ENCODE measurements around the gene PCDHB3.
A peak's percentile ranks its signal among the peaks of the same experiment; 100 is the strongest.
"Not testable (repeated sequence)": the region's sequence is repeated elsewhere in the genome, so short reads cannot be mapped to it uniquely, and the experiment has no call there.

Gene PCDHB3

DNA sequence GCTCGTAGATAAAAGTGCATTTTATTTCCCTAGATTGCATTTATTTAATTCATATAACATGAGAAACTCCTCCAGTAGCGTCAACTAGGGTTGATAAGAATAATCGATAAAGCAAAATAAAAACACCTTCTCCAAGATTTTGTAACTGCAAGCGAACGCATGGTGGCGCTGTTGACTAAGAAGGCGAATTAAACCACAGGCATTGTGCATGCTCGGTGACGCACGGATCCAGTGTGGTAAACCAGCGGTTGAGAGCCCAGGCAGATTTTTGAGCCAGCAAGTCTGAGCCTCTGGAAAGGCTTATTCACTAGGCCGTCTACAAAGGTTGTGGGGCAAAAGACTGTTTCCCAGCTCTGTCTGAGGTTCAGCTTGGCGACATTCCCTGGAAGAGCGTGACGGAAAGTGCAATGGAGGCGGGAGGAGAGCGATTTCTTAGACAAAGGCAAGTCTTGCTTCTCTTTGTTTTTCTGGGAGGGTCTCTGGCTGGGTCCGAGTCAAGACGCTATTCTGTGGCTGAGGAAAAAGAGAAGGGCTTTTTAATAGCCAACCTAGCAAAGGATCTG is at the start of gene PCDHB3:
TSS of gene PCDHB3 (plus strand) at position 231 of the 563 bp plus-strand sequence. CDS start at position 408, 177 bp downstream.
- no peak for DNase-seq

GRCh38 chr5:141050622-141051520 is 49.4 kb upstream of the PCDHB3 start, which contains the start of gene PCDHB1:
PCDHB1 (plus strand) TSS chr5:141051374; CDS start chr5:141051471, 97 bp downstream.
- peak; percentile 40 for DNase-seq

GRCh38 chr5:141051521-141051866 is 48.8 kb upstream of the PCDHB3 start:
- no peak for DNase-seq

DNA sequence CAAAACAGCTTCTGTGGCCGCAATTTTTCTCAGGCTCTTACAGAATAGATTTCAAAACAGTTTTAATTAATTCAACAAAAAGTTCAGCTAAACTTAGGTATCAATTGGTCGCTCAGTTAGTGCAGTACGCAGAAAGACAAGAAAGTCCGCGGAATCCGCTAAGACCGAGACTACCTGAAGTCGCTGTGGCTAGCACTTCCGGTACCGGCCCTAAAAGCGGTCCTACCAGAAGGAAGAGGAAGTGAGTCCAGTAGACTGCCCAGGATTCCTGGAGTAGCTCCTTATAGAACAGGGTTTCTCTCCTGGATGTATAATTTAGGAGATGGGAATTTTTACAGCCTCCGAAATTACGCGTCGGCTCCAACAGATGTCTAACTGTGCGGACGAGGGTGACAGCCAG is 22.4 kb upstream of the PCDHB3 start:
- no peak for DNase-seq

DNA sequence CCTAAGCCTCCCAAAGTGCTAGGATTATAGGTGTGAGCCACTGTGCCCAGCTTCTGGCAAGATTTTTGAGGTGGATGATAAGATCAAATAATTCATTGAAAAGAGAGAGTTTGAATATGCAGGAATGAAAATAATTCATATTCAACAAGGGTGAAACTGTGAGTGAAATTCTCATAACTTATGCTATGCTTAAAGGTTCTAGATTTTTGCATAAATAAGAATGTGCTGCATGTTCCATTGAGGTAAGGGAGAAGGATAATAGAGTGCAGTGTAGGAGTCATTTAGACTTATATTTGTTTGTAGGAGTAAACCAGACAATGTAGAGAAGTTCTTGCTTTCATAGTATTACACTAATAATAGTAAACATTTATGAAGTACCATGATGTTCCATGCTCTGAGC is 18.0 kb upstream of the PCDHB3 start:
- no peak for DNase-seq

- peak; percentile 52 for DNase-seq
These were observed 15.7 kb upstream of the PCDHB3 start for GRCh38 chr5:141084487-141084989.

DNA sequence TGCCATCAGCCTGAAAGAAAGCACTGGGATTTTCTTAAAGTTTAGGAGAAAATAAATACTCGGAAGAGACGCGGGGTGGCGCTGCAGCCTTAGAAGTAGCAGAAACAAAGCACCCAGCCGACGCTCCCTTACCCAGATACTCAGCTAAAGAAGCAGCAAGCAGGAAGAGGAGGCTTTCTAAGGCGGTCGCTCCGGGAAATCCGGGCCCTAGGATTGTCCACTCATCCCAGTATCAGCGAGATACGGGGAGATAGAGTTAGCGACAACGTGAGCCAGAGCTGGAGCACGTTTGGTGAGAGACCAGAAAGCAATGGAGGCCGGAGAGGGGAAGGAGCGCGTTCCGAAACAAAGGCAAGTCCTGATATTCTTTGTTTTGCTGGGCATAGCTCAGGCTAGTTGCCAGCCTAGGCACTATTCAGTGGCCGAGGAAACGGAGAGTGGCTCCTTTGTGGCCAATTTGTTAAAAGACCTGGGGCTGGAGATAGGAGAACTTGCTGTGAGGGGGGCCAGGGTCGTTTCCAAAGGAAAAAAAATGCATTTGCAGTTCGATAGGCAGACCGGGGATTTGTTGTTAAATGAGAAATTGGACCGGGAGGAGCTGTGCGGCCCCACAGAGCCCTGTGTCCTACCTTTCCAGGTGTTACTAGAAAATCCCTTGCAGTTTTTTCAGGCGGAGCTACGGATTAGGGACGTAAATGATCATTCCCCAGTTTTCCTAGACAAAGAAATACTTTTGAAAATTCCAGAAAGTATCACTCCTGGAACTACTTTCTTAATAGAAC is 5.6 kb upstream of the PCDHB3 start, which contains the start of gene PCDHB2:
TSS of gene PCDHB2 (plus strand) at position 135 of the 782 bp plus-strand sequence. CDS start at position 311, 176 bp downstream.
- DNase-seq = no peak

- DNase-seq = no peak
These were observed 5.0 kb upstream of the PCDHB3 start for GRCh38 chr5:141095263-141095641.

DNA sequence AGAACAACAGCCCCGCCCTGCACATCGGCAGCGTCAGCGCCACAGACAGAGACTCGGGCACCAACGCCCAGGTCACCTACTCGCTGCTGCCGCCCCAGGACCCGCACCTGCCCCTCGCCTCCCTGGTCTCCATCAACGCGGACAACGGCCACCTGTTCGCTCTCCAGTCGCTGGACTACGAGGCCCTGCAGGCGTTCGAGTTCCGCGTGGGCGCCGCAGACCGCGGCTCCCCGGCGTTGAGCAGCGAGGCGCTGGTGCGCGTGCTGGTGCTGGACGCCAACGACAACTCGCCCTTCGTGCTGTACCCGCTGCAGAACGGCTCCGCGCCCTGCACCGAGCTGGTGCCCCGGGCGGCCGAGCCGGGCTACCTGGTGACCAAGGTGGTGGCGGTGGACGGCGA is 4.1 kb upstream of the PCDHB3 start:
- DNase-seq = not testable (repeated sequence)

DNA sequence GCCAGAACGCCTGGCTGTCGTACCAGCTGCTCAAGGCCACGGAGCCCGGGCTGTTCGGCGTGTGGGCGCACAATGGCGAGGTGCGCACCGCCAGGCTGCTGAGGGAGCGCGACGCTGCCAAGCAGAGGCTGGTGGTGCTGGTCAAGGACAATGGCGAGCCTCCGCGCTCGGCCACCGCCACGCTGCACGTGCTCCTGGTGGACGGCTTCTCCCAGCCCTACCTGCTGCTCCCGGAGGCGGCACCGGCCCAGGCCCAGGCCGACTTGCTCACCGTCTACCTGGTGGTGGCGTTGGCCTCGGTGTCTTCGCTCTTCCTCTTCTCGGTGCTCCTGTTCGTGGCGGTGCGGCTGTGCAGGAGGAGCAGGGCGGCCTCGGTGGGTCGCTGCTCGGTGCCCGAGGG is 3.7 kb upstream of the PCDHB3 start:
- DNase-seq = not testable (repeated sequence)

DNA sequence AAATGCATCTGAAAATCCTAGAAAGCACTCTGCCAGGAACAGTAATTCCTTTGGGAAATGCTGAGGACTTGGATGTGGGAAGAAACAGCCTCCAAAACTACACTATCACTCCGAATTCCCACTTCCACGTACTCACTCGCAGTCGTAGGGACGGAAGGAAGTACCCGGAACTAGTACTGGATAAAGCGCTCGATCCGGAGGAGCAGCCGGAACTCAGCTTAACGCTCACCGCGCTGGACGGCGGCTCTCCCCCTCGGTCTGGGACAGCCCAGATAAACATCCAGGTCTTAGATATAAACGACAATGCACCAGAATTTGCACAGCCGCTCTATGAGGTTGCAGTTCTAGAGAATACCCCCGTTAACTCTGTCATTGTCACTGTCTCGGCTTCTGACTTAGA is 786 bp downstream of the PCDHB3 start:
- DNase-seq = no peak

- DNase-seq = not testable (repeated sequence)
These were observed 1.8 kb downstream of the PCDHB3 start for GRCh38 chr5:141102070-141102469.

- DNase-seq = not testable (repeated sequence)
These were observed 2.2 kb downstream of the PCDHB3 start for GRCh38 chr5:141102471-141102870.

DNA sequence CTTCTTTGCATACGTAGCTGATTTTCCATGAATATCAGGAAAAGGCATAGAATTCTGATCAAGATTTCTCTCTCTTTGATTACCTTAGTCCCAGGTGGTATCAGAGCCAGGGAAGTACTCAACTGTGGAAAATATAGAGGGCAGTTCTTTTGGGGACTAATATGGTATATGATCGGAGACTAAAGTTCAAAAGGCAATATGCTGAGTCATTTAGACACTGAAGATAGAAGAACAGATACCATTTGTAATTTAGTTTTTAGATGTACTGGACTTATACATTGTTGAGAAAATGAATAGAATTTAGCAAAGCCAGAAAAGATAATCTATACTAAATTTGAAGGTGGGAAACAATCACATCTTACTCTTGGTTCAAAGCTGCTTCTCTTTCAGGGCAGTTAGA is 5.1 kb downstream of the PCDHB3 start:
- DNase-seq = no peak

GRCh38 chr5:141119250-141119649 is 19.0 kb downstream of the PCDHB3 start:
- DNase-seq = no peak

DNA sequence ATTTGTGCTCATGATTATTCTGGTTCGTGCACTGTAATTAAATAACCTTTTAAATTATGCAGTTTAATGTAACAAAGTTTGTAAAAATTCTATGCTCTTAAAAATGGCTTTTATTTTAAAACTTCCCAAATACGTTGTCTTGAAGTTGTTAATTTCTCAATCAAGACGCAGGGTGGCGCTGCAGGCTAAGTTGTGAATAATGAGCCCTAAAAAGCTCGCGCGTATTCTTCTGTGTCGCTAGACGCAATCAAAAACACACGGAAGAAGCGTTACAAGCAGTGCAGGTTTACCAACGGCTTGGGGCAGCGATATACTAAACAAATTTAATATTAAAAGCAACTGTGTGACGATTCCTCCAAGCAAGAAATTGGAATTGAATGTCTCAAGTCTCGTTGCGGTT is 21.3 kb downstream of the PCDHB3 start, which contains the start of gene PCDHB4:
TSS of gene PCDHB4 (plus strand) at position 256 of the 400 bp plus-strand sequence. CDS start 181 bp downstream, outside the sequence.
- DNase-seq = no peak

- no peak for DNase-seq
These were observed 21.7 kb downstream of the PCDHB3 start for GRCh38 chr5:141121985-141122384.

DNA sequence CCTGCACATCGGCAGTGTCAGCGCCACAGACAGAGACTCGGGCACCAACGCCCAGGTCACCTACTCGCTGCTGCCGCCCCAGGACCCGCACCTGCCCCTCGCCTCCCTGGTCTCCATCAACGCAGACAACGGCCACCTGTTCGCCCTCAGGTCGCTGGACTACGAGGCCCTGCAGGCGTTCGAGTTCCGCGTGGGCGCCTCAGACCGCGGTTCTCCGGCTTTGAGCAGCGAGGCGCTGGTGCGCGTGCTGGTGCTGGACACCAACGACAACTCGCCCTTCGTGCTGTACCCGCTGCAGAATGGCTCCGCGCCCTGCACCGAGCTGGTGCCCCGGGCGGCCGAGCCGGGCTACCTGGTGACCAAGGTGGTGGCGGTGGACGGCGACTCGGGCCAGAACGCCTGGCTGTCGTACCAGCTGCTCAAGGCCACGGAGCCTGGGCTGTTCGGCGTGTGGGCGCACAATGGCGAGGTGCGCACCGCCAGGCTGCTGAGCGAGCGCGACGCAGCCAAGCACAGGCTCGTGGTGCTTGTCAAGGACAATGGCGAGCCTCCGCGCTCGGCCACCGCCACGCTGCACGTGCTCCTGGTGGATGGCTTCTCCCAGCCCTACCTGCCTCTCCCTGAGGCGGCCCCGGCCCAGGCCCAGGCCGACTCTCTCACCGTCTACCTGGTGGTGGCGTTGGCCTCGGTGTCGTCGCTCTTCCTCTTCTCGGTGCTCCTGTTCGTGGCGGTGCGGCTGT is 23.3 kb downstream of the PCDHB3 start:
- DNase-seq = not testable (repeated sequence)

DNA sequence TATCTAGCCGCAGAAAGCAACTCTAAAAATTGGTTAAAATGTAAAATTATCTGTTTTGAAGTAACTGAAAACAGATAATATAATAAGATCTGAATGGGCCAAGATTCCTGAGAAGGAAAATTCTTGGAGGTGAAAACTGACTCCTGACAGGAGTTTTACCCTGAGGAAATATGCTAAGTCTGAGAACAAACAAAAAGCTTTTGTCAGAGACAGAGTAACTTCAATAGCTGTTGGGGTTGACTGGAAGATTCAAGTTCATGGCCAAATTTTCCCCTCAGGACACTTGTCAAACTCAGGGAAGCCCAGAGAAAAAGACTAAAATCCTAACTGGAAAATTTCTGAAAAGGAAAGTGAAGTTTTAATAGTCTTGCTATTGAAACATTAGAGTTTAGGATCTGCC is 27.0 kb downstream of the PCDHB3 start:
- no peak for DNase-seq

DNA sequence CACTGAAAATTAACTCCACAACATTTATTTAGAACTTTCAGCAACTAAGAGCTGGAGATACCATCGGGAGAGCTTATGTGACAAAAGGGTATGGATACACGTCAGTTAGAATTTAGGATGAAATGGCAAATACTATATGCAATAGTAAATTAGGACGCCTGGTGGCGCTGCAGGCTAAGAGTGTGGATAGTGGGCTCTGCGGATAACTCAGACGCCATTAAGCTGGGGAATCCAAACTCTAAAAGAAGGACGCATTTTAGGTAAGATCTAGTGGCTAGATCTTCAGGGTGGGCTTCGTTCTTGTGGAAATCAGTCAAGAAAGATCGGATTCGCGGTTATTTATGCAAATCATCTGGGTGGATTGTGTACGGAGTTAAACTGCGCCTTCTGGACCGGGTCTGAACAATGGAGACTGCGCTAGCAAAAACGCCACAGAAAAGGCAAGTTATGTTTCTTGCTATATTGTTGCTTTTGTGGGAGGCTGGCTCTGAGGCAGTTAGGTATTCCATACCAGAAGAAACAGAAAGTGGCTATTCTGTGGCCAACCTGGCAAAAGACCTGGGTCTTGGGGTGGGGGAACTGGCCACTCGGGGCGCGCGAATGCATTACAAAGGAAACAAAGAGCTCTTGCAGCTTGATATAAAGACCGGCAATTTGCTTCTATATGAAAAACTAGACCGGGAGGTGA is 34.9 kb downstream of the PCDHB3 start, which contains the start of gene PCDHB5:
TSS of gene PCDHB5 (plus strand) at position 177 of the 688 bp plus-strand sequence. CDS start at position 406, 229 bp downstream.
- DNase-seq = no peak

DNA sequence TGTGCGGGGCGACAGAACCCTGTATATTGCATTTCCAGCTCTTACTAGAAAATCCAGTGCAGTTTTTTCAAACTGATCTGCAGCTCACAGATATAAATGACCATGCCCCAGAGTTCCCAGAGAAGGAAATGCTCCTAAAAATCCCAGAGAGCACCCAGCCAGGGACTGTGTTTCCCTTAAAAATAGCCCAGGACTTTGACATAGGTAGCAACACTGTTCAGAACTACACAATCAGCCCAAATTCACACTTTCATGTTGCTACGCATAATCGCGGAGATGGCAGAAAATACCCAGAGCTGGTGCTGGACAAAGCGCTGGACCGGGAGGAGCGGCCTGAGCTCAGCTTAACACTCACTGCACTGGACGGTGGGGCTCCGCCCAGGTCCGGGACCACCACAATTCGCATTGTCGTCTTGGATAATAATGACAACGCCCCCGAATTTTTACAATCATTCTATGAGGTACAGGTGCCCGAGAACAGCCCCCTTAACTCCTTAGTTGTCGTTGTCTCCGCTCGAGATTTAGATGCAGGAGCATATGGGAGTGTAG is 35.5 kb downstream of the PCDHB3 start:
- no peak for DNase-seq
